ENCODE measurements around the gene CLN3. TPM values are rescaled to one million over a fixed set of nuclear protein-coding genes. Genes with fewer than 3 reads are reported as not detected.

Gene CLN3
- total and polyA plus RNA-seq, 9 of the 15 experiments (the other 6 are each of a cell fraction or from before 2014, with no cell fraction given), result 2.5 to 27.1 (median 11.6) TPM

- no peak for TF ChIP-seq CAMTA2 (CRISPR knock-in tag; conservative IDR thresholded peaks at IDR 0.05)
- TF ChIP-seq ZNF766 (CRISPR knock-in tag; conservative IDR thresholded peaks at IDR 0.05), result peak; percentile 70; the same call in 1 of the 2 replicates
- TF ChIP-seq POLR2A (conservative IDR thresholded peaks at IDR 0.05), result peak; percentile 56; the same call in 1 of the 2 replicates
- TF ChIP-seq, protein P1, sequence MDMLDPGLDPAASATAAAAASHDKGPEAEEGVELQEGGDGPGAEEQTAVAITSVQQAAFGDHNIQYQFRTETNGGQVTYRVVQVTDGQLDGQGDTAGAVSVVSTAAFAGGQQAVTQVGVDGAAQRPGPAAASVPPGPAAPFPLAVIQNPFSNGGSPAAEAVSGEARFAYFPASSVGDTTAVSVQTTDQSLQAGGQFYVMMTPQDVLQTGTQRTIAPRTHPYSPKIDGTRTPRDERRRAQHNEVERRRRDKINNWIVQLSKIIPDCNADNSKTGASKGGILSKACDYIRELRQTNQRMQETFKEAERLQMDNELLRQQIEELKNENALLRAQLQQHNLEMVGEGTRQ (CRISPR knock-in tag; IDR thresholded peaks at IDR 0.05), result peak; percentile 98
- TF ChIP-seq JUNB (CRISPR knock-in tag; conservative IDR thresholded peaks at IDR 0.05), result no peak
- TF ChIP-seq TAL1 (IDR thresholded peaks at IDR 0.05), result no peak
- TF ChIP-seq TFE3 (CRISPR knock-in tag; IDR thresholded peaks at IDR 0.05), result peak; percentile 100
- TF ChIP-seq PTTG1 (tag; IDR thresholded peaks at IDR 0.05; ENCODE audit: low read depth), result no peak
- TF ChIP-seq KDM5B (IDR thresholded peaks at IDR 0.05; ENCODE audit: insufficient replicate concordance, low read depth, low read length), result no peak
- TF ChIP-seq JUND (IDR thresholded peaks at IDR 0.05; ENCODE audit: borderline replicate concordance, low read depth, low read length), result peak; percentile 16; the same call in 1 of the 2 replicates
- TF ChIP-seq JUND (tag; IDR thresholded peaks at IDR 0.05; ENCODE audit: borderline replicate concordance, low read depth, low read length), result peak; percentile 47; the same call in 2 of the 3 replicates
- TF ChIP-seq L3MBTL2 (IDR thresholded peaks at IDR 0.05), result peak; percentile 94
- TF ChIP-seq ZNF79 (CRISPR knock-in tag; IDR thresholded peaks at IDR 0.05; ENCODE audit: low read depth), result 0 out of 2 replicates have a peak, but pooled peaks have one; percentile 39
- no peak for TF ChIP-seq DMBX1 (CRISPR knock-in tag; IDR thresholded peaks at IDR 0.05; ENCODE audit: borderline replicate concordance)
- TF ChIP-seq, protein P2, sequence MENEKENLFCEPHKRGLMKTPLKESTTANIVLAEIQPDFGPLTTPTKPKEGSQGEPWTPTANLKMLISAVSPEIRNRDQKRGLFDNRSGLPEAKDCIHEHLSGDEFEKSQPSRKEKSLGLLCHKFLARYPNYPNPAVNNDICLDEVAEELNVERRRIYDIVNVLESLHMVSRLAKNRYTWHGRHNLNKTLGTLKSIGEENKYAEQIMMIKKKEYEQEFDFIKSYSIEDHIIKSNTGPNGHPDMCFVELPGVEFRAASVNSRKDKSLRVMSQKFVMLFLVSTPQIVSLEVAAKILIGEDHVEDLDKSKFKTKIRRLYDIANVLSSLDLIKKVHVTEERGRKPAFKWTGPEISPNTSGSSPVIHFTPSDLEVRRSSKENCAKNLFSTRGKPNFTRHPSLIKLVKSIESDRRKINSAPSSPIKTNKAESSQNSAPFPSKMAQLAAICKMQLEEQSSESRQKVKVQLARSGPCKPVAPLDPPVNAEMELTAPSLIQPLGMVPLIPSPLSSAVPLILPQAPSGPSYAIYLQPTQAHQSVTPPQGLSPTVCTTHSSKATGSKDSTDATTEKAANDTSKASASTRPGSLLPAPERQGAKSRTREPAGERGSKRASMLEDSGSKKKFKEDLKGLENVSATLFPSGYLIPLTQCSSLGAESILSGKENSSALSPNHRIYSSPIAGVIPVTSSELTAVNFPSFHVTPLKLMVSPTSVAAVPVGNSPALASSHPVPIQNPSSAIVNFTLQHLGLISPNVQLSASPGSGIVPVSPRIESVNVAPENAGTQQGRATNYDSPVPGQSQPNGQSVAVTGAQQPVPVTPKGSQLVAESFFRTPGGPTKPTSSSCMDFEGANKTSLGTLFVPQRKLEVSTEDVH (IDR thresholded peaks at IDR 0.05; ENCODE audit: low read depth, partially characterized antibody), result peak; percentile 82
- TF ChIP-seq FOXK2 (conservative IDR thresholded peaks at IDR 0.05 in 1 of 2, IDR thresholded peaks at IDR 0.05 in 1 of 2; ENCODE audit: low read depth in 2 of 2), result peak; percentile 88 to 93
- TF ChIP-seq CC2D1A (IDR thresholded peaks at IDR 0.05), result no peak
- TF ChIP-seq BHLHE40 (IDR thresholded peaks at IDR 0.05; ENCODE audit: low read length), result peak; percentile 99
- 0 out of 4 replicates have a peak, but pooled peaks of 1 of the 2 experiments have one; percentile 19 for TF ChIP-seq MLLT1 (IDR thresholded peaks at IDR 0.05)
- TF ChIP-seq PHF20 (IDR thresholded peaks at IDR 0.05; ENCODE audit: partially characterized antibody), result peak; percentile 95
- no peak for TF ChIP-seq KLF10 (CRISPR knock-in tag; IDR thresholded peaks at IDR 0.05)
- no peak for TF ChIP-seq HDAC6 (IDR thresholded peaks at IDR 0.05; ENCODE audit: low read depth, low read length)
- peak in 1 of 2 experiments; percentile 90; a peak in 2 of 4 replicates for TF ChIP-seq HDAC1 (IDR thresholded peaks at IDR 0.05)
- peak in 1 of 2 experiments; percentile 28; a peak in 1 of 4 replicates for TF ChIP-seq TRIM24 (IDR thresholded peaks at IDR 0.05)
- no peak for TF ChIP-seq NBN (IDR thresholded peaks at IDR 0.05; ENCODE audit: low read depth)
These were observed at the start of gene CLN3 (continued) for GRCh38 chr16:28491970-28492474.
